ENCODE measurements around the gene RAD51B. TPM values are rescaled to one million over a fixed set of nuclear protein-coding genes. Genes with fewer than 3 reads are reported as not detected.
A peak's percentile ranks its signal among the peaks of the same experiment; 100 is the strongest.

RAD51B gene
- total and polyA plus RNA-seq, 2 donors (not counting 1 experiment from before 2014, with no cell fraction given): 4.6 to 16.3 TPM

DNA sequence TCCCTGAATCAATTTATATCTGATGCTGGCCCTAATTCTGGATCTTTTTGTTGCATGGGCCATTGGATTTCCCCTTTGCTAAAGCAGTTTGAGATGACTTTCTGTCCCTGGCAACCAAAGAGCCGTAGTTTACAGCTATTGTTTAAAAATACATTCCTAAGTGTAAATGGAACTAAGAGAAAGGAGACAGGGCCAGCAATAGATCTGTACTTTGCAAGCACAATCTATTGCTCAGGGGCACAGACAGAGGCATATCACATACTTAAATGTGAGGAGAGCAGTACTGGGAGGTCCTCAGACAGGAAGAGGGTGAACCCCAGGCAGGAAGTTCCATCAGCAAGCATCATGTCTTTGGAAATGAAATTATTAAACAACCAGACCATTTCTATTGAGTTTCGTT, 846.7 kb downstream of the RAD51B start:
- no peak overlapping the region for H3K27ac ChIP-seq (ENCODE audit: insufficient read depth, low read length)
- DNase-seq (ENCODE audit: low read depth in 2 of 2): no peak

DNA sequence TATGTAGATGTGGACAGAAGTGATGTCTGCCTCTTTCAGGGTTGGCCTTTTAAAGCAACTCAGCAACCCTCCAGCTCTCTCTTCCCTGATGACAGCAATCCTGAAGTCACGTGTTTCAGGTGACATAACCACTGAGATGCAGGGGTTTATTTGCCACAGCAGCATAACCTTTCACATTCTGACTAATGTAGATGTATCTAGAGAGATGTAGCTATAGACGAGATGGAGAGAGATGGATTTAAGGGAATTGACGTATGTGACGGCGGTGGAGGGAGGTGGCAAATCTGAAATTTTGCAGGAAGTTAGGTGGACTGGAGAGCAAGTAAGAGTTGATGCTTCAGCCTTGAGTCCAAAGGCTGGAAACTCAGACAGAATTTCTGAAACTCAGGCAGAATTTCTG, 847.3 kb downstream of the RAD51B start:
- no peaks in the 10 kb centered on the region for H3K9me3 ChIP-seq (ENCODE audit: control insufficient read depth, insufficient read depth, low read depth, low read length)
- no peaks in the 10 kb centered on the region for H3K27me3 ChIP-seq (ENCODE audit: control insufficient read depth, insufficient read depth, low read length)
- H3K27ac ChIP-seq (ENCODE audit: insufficient read depth, low read length): no peak overlapping the region
- no peak for TF ChIP-seq EZH2 (IDR thresholded peaks at IDR 0.05; ENCODE audit: low read length, missing control alignments)
- H3K79me2 ChIP-seq (ENCODE audit: control insufficient read depth, insufficient read depth, low read length): no peaks in the 10 kb centered on the region
- no peaks in the 10 kb centered on the region for H4K20me1 ChIP-seq (ENCODE audit: control insufficient read depth, extremely low read depth, insufficient read depth, low read length)
- H3K9ac ChIP-seq (ENCODE audit: insufficient read depth, low read length): no peak overlapping the region
- no peak overlapping the region for H2AFZ ChIP-seq (ENCODE audit: low read length)
- DNase-seq (ENCODE audit: low read depth in 2 of 2): no peak
- no peak overlapping the region for H3K4me3 ChIP-seq (replicated peaks in 1 of 4; ENCODE audit: control extremely low read depth in 1 of 4, insufficient read depth in 1 of 4, low read depth in 3 of 4, low read length in 4 of 4)
- H3K4me2 ChIP-seq (ENCODE audit: extremely low read depth, insufficient read depth, low read length): no peak overlapping the region
- peaks cover 54% of the 10 kb centered on the region for H3K4me1 ChIP-seq (ENCODE audit: control insufficient read depth, extremely low read depth, insufficient read depth, low read length)
- H3K36me3 ChIP-seq (ENCODE audit: control insufficient read depth, insufficient read depth, low read length): no peaks in the 10 kb centered on the region

More for the DNA sequence above, 846.7 kb downstream of the RAD51B start:
- TF ChIP-seq, protein P1, sequence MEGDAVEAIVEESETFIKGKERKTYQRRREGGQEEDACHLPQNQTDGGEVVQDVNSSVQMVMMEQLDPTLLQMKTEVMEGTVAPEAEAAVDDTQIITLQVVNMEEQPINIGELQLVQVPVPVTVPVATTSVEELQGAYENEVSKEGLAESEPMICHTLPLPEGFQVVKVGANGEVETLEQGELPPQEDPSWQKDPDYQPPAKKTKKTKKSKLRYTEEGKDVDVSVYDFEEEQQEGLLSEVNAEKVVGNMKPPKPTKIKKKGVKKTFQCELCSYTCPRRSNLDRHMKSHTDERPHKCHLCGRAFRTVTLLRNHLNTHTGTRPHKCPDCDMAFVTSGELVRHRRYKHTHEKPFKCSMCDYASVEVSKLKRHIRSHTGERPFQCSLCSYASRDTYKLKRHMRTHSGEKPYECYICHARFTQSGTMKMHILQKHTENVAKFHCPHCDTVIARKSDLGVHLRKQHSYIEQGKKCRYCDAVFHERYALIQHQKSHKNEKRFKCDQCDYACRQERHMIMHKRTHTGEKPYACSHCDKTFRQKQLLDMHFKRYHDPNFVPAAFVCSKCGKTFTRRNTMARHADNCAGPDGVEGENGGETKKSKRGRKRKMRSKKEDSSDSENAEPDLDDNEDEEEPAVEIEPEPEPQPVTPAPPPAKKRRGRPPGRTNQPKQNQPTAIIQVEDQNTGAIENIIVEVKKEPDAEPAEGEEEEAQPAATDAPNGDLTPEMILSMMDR (conservative IDR thresholded peaks at IDR 0.05 in 1 of 2, IDR thresholded peaks at IDR 0.05 in 1 of 2; ENCODE audit: low read depth in 1 of 2, low read length in 2 of 2): no peak
- no peak for TF ChIP-seq EZH2 (IDR thresholded peaks at IDR 0.05; ENCODE audit: low read length, missing control alignments)
- no peak overlapping the region for H3K9ac ChIP-seq (ENCODE audit: insufficient read depth, low read length)
- no peaks in the 10 kb centered on the region for H3K79me2 ChIP-seq (ENCODE audit: control insufficient read depth, insufficient read depth, low read length)
- H3K4me3 ChIP-seq (replicated peaks in 1 of 4; ENCODE audit: control extremely low read depth in 1 of 4, insufficient read depth in 1 of 4, low read depth in 3 of 4, low read length in 4 of 4): no peak overlapping the region
- no peaks in the 10 kb centered on the region for H4K20me1 ChIP-seq (ENCODE audit: control insufficient read depth, extremely low read depth, insufficient read depth, low read length)
- H3K27me3 ChIP-seq (ENCODE audit: control insufficient read depth, insufficient read depth, low read length): no peaks in the 10 kb centered on the region
- no peaks in the 10 kb centered on the region for H3K36me3 ChIP-seq (ENCODE audit: control insufficient read depth, insufficient read depth, low read length)
- no peaks in the 10 kb centered on the region for H3K9me3 ChIP-seq (ENCODE audit: control insufficient read depth, insufficient read depth, low read depth, low read length)
- H3K4me1 ChIP-seq (ENCODE audit: control insufficient read depth, extremely low read depth, insufficient read depth, low read length): peaks cover 54% of the 10 kb centered on the region
- peak overlapping the region; percentile 1 for H3K4me2 ChIP-seq (ENCODE audit: extremely low read depth, insufficient read depth, low read length)
- H2AFZ ChIP-seq (ENCODE audit: low read length): no peak overlapping the region

DNA sequence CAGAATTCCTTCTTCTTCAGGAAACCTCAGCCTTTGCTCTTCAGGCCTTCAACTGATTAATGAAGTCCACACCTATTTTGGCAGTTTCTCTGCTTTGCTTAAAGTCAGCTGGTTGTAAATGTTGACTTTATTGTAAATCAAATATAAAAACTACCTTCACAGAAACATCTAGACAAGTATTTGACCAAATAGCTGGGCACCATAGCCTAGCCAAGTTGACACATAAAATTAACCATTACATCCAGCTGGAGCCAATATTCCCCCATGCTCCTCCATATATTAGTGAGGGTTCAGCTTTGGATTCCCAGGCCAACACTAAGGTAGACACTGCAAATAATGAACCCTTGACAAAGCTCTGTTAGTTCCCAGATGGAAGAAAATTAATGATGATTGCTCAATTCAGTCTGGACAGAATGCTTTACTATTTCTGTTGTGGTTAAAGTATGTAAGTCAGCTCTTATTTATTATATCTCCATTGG, 847.8 kb downstream of the RAD51B start:
- H3K9me3 ChIP-seq (ENCODE audit: control insufficient read depth, insufficient read depth, low read depth, low read length): no peaks in the 10 kb centered on the region
- no peaks in the 10 kb centered on the region for H3K36me3 ChIP-seq (ENCODE audit: control insufficient read depth, insufficient read depth, low read length)
- no peaks in the 10 kb centered on the region for H4K20me1 ChIP-seq (ENCODE audit: control insufficient read depth, extremely low read depth, insufficient read depth, low read length)
- DNase-seq (ENCODE audit: low read depth in 2 of 2): peak; percentile 75 to 94
- TF ChIP-seq, protein P1 (conservative IDR thresholded peaks at IDR 0.05 in 1 of 2, IDR thresholded peaks at IDR 0.05 in 1 of 2; ENCODE audit: low read depth in 1 of 2, low read length in 2 of 2): no peak
- no peak for TF ChIP-seq EZH2 (IDR thresholded peaks at IDR 0.05; ENCODE audit: low read length, missing control alignments)
- no peak overlapping the region for H3K27ac ChIP-seq (ENCODE audit: insufficient read depth, low read length)
- H3K4me1 ChIP-seq (ENCODE audit: control insufficient read depth, extremely low read depth, insufficient read depth, low read length): peaks cover 56% of the 10 kb centered on the region
- no peak overlapping the region for H3K9ac ChIP-seq (ENCODE audit: insufficient read depth, low read length)
- H3K27me3 ChIP-seq (ENCODE audit: control insufficient read depth, insufficient read depth, low read length): no peaks in the 10 kb centered on the region
- H3K79me2 ChIP-seq (ENCODE audit: control insufficient read depth, insufficient read depth, low read length): no peaks in the 10 kb centered on the region
- no peak overlapping the region for H2AFZ ChIP-seq (ENCODE audit: low read length)
- no peak overlapping the region for H3K4me3 ChIP-seq (replicated peaks in 1 of 4; ENCODE audit: control extremely low read depth in 1 of 4, insufficient read depth in 1 of 4, low read depth in 3 of 4, low read length in 4 of 4)
- no peak overlapping the region for H3K4me2 ChIP-seq (ENCODE audit: extremely low read depth, insufficient read depth, low read length)
